Measurements from ENCODE around the gene TAGAP. TPM values are rescaled to one million over a fixed set of nuclear protein-coding genes. Genes with fewer than 3 reads are reported as not detected.

TAGAP gene
- total RNA-seq, 4 donors from 2014 or later, result 2.7 to 9.8 (median 4.6) TPM

DNA sequence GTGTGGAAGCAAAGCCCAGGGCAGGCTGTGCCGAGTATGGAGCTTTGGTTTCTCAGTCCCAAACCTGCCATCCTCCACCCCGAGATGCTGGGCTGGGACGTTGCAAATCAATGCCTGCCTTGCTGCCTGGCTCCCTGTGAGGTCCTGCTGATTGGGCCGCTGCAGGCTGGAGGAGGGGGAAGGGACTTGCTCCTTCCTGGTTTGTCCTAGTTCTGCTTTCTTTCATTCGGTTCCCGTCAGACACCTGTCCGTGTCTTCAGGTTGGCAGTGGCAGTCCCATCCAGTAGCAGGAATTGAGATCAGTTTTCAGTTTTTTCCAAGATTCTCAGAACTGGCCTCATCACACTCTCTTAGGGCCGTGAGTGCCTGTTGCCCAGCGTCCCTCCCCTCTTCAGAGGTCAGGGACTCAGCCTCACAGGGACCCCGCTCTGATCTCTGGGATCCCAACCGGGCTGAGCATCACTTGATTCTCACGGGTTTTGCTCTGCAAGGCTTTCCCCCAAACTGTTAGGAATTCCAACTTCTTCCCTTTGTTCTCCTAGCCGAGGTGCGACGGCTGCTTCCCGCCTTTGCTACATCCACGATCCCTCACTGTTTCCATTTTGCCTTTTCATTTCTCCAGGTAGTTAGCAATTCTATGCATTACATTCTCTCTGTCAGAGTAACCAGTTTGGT is 24.2 kb upstream of the TAGAP start:
- Histone ChIP-seq H3K27me3 (peaks cover 0 to 9% of the 10 kb centered on the region in 2 donors), H3K36me3 (no peaks in the 10 kb centered on the region), H3K4me1 (no peaks in the 10 kb centered on the region), H3K4me3 (no peak overlapping the region), H3K9me3 (no peaks in the 10 kb centered on the region), H3K27ac (no peak overlapping the region)
- WGBS, 2 donors, result 50 to 51% methylated on average over 17 of the region's 17 CpGs
- TF ChIP-seq, protein P1, sequence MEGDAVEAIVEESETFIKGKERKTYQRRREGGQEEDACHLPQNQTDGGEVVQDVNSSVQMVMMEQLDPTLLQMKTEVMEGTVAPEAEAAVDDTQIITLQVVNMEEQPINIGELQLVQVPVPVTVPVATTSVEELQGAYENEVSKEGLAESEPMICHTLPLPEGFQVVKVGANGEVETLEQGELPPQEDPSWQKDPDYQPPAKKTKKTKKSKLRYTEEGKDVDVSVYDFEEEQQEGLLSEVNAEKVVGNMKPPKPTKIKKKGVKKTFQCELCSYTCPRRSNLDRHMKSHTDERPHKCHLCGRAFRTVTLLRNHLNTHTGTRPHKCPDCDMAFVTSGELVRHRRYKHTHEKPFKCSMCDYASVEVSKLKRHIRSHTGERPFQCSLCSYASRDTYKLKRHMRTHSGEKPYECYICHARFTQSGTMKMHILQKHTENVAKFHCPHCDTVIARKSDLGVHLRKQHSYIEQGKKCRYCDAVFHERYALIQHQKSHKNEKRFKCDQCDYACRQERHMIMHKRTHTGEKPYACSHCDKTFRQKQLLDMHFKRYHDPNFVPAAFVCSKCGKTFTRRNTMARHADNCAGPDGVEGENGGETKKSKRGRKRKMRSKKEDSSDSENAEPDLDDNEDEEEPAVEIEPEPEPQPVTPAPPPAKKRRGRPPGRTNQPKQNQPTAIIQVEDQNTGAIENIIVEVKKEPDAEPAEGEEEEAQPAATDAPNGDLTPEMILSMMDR (IDR thresholded peaks at IDR 0.05), result no peak
- no peak for TF ChIP-seq EP300 (IDR thresholded peaks at IDR 0.05)
- TF ChIP-seq POLR2A (IDR thresholded peaks at IDR 0.05), result no peak
- no peak for DNase-seq (ENCODE audit: low spot score in 2 of 2)

DNA sequence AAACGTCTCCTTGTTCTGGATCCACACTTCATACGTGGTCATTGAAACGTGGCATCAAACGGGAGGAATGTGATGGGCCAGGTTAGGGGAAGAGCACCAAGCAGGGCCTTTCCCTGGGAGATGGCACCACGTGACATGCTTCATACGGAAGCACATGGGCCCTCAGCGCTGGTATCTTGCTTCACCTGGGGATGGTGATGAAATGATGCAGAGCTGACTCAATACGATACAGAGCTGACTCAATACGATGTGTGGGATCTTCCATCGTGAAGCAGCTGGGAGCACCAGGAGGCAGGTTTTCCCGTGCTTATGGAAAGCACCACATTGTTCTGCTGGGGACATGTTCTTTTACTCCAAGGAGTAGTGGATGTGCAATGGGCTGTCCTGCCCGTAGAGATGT is 22.5 kb upstream of the TAGAP start:
- H3K4me3 ChIP-seq, result no peak overlapping the region
- DNase-seq (ENCODE audit: low spot score in 2 of 2), result no peak
- no peak for TF ChIP-seq EP300 (IDR thresholded peaks at IDR 0.05)
- TF ChIP-seq POLR2A (IDR thresholded peaks at IDR 0.05), result no peak
- TF ChIP-seq, protein P1 (IDR thresholded peaks at IDR 0.05), result no peak
- 89 to 94% methylated on average over 12 of the region's 12 CpGs for WGBS, 2 donors
- no peaks in the 10 kb centered on the region for H3K9me3 ChIP-seq
- H3K27me3 ChIP-seq, result peaks cover 0 to 9% of the 10 kb centered on the region in 2 donors
- H3K36me3 ChIP-seq, result no peaks in the 10 kb centered on the region
- peaks cover 0 to 10% (median 0%) of the 10 kb centered on the region in 4 donors for H3K4me1 ChIP-seq
- no peak overlapping the region for H3K27ac ChIP-seq

DNA sequence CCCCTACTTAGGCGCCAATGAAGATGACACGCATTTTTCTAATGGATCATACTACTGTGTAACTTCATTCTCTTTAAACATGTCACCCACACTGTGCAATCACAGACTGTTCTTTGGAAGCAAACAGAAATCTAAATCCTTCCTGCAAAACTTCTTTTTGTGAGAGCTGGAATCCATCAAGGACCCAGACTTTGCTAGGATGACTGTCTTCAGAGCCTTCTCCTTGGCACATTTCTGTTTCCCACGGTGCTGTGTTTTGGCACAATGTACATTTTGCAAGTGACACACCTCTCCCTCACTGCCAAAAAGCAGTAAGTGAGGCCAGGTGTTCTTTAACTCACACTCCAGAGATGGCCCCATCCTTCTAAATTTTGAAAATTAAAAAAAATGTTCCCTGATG is 21.7 kb upstream of the TAGAP start:
- Histone ChIP-seq H3K36me3 (no peaks in the 10 kb centered on the region), H3K27me3 (peaks cover 0 to 9% of the 10 kb centered on the region in 2 donors), H3K4me1 (peaks cover 0 to 17% (median 0%) of the 10 kb centered on the region in 4 donors), H3K4me3 (no peak overlapping the region), H3K27ac (no peak overlapping the region), H3K9me3 (no peaks in the 10 kb centered on the region)
- no peak for DNase-seq (ENCODE audit: low spot score in 2 of 2)
- no peak for TF ChIP-seq EP300 (IDR thresholded peaks at IDR 0.05)
- TF ChIP-seq, protein P1 (IDR thresholded peaks at IDR 0.05), result no peak
- no peak for TF ChIP-seq POLR2A (IDR thresholded peaks at IDR 0.05)
- 76 to 81% methylated on average over 3 of the region's 3 CpGs for WGBS, 2 donors

DNA sequence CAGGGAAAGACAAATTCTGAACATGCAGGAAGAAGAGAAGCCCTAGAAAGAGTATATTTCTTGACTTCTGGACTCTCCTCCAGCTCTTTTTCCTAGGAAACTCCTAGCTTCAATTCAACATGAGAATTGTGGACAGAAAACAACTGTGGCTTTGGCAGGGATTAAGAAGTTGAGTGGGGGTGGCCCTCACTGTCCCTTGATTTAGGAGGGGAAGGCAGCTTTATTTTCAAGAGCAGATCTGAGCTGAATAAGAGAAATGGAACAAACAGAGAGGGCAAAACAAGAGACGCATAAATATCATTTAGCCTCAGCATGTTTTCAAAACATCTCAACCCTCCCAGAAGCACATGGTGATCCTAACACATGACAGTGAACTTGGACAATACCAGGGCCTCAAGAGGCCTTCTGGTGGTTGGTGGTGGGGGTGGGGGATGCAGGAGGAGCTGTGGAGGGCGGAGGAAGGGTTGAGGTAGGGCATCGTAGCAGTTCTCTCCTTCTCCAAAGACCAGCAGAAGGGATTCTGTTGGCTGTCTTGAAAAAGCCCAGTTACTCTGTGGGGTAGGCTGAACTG is 21.1 kb upstream of the TAGAP start:
- Histone ChIP-seq H3K4me1 (peaks cover 0 to 17% (median 0%) of the 10 kb centered on the region in 4 donors), H3K9me3 (no peaks in the 10 kb centered on the region), H3K27ac (no peak overlapping the region), H3K36me3 (no peaks in the 10 kb centered on the region), H3K4me3 (no peak overlapping the region), H3K27me3 (peaks cover 0 to 9% of the 10 kb centered on the region in 2 donors)
- 77 to 90% methylated on average over 3 of the region's 3 CpGs for WGBS, 2 donors
- TF ChIP-seq EP300 (IDR thresholded peaks at IDR 0.05), result no peak
- TF ChIP-seq POLR2A (IDR thresholded peaks at IDR 0.05), result no peak
- TF ChIP-seq, protein P1 (IDR thresholded peaks at IDR 0.05), result no peak
- DNase-seq (ENCODE audit: low spot score in 2 of 2), result no peak

DNA sequence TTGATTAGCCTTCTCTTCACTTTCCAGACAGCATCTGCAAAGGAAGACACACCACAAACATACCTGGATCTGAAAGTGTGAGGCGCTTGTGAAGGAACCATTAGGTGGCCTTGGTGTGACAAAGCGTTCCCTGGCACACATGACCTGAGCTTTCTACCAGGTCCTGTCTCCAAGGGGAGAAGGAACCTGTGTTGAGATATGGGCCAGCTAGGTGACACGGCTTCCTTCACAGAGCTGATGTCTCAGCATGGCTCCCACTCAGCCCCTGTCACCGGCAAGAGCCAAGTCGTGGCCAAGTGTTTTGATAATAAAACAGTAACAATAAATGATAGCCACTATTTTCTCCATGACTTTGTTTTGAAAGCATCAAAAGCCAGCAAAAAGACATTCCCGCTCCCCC is 20.3 kb upstream of the TAGAP start:
- peaks cover 0 to 9% of the 10 kb centered on the region in 2 donors for H3K27me3 ChIP-seq
- H3K4me3 ChIP-seq, result no peak overlapping the region
- no peak overlapping the region for H3K27ac ChIP-seq
- no peaks in the 10 kb centered on the region for H3K36me3 ChIP-seq
- WGBS, 2 donors, result 84 to 93% methylated on average over 6 of the region's 6 CpGs
- peaks cover 0 to 17% (median 0%) of the 10 kb centered on the region in 4 donors for H3K4me1 ChIP-seq
- DNase-seq (ENCODE audit: low spot score in 2 of 2), result no peak
- TF ChIP-seq POLR2A (IDR thresholded peaks at IDR 0.05) (no peak), EP300 (IDR thresholded peaks at IDR 0.05) (no peak)
- TF ChIP-seq, protein P1 (IDR thresholded peaks at IDR 0.05), result no peak
- H3K9me3 ChIP-seq, result no peaks in the 10 kb centered on the region
